ENCODE results near the gene MGRN1.

Gene MGRN1

GRCh38 chr16:4651827-4652226, 27.2 kb downstream of the MGRN1 start:
- no peak overlapping the region for H3K27ac ChIP-seq (replicated peaks)
- TF ChIP-seq SPI1 (IDR thresholded peaks at IDR 0.05; ENCODE audit: borderline replicate concordance, low read depth): no peak
- TF ChIP-seq CTCF (IDR thresholded peaks at IDR 0.05; ENCODE audit: insufficient read depth, low read length): no peak
- TF ChIP-seq GABPA (IDR thresholded peaks at IDR 0.05; ENCODE audit: low read depth): no peak
- no peak for TF ChIP-seq POLR2AphosphoS5 (IDR thresholded peaks at IDR 0.05; ENCODE audit: low read depth)
- TF ChIP-seq REST (IDR thresholded peaks at IDR 0.05; ENCODE audit: insufficient replicate concordance, low read depth): no peak
- H3K4me3 ChIP-seq (replicated peaks; ENCODE audit: insufficient read depth, low read length): no peak overlapping the region
- H3K27me3 ChIP-seq (ENCODE audit: insufficient read depth, poor library complexity, severe bottlenecking): no peaks in the 10 kb centered on the region
- no peak for DNase-seq (ENCODE audit: low read depth in 1 of 2, low spot score in 1 of 2)

- Histone ChIP-seq H3K27ac (replicated peaks) (no peak overlapping the region), H3K4me3 (replicated peaks; ENCODE audit: insufficient read depth, low read length) (no peak overlapping the region), H3K27me3 (ENCODE audit: insufficient read depth, poor library complexity, severe bottlenecking) (no peaks in the 10 kb centered on the region)
- TF ChIP-seq POLR2AphosphoS5 (IDR thresholded peaks at IDR 0.05; ENCODE audit: low read depth) (no peak), GABPA (IDR thresholded peaks at IDR 0.05; ENCODE audit: low read depth) (no peak), SPI1 (IDR thresholded peaks at IDR 0.05; ENCODE audit: borderline replicate concordance, low read depth) (no peak), REST (IDR thresholded peaks at IDR 0.05; ENCODE audit: insufficient replicate concordance, low read depth) (no peak), CTCF (IDR thresholded peaks at IDR 0.05; ENCODE audit: insufficient read depth, low read length) (no peak)
- DNase-seq (ENCODE audit: low read depth in 1 of 2, low spot score in 1 of 2): no peak
These were observed 27.9 kb downstream of the MGRN1 start for GRCh38 chr16:4652561-4652960.

- no peak for DNase-seq (ENCODE audit: low read depth in 1 of 2, low spot score in 1 of 2)
- no peak for TF ChIP-seq REST (IDR thresholded peaks at IDR 0.05; ENCODE audit: insufficient replicate concordance, low read depth)
- TF ChIP-seq SPI1 (IDR thresholded peaks at IDR 0.05; ENCODE audit: borderline replicate concordance, low read depth): no peak
- TF ChIP-seq GABPA (IDR thresholded peaks at IDR 0.05; ENCODE audit: low read depth): no peak
- no peak for TF ChIP-seq POLR2AphosphoS5 (IDR thresholded peaks at IDR 0.05; ENCODE audit: low read depth)
- TF ChIP-seq CTCF (IDR thresholded peaks at IDR 0.05; ENCODE audit: insufficient read depth, low read length): no peak
- no peak overlapping the region for H3K27ac ChIP-seq (replicated peaks)
- no peaks in the 10 kb centered on the region for H3K27me3 ChIP-seq (ENCODE audit: insufficient read depth, poor library complexity, severe bottlenecking)
- no peak overlapping the region for H3K4me3 ChIP-seq (replicated peaks; ENCODE audit: insufficient read depth, low read length)
These were observed 29.7 kb downstream of the MGRN1 start for GRCh38 chr16:4654011-4654963.
